Stimulated activated CD8-positive, alpha-beta memory T cell treated with anti-CD3 and anti-CD28 coated beads, Interleukin-12 subunit alpha, Interleukin-12 subunit beta, amount 100 ng/mL, for 24 hours (primary cell): ENCODE measurements around the gene ANK2.
A peak's percentile ranks its signal among the peaks of the same experiment; 100 is the strongest.

Experiments used
- DNase-seq: peaks from one replicate; pipeline ENCODE4 v3.0.0-alpha.2; 2020; ENCODE audit errors: extremely low read depth

ANK2 gene

GRCh38 chr4:113339430-113339813, 290.0 kb downstream of the ANK2 start:
- DNase-seq, result no peak

DNA sequence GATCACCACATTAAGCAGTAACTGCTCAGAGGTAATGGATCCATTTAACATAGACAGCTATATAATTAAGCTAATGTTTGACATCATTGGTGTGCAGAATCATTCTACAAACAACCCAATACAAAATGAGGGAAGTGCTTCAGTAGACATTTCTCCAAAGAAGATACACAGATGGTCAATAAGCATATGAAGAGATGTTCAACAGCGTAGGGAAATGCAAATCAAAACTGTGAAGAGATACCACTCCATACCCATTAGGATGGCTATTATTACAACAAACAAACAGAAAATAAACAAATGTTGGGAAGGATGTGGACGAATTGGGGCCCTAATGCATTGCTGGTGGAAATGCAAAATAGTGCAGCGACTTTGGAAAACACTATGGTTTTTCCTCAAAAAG, 294.6 kb downstream of the ANK2 start:
- no peak for DNase-seq

DNA sequence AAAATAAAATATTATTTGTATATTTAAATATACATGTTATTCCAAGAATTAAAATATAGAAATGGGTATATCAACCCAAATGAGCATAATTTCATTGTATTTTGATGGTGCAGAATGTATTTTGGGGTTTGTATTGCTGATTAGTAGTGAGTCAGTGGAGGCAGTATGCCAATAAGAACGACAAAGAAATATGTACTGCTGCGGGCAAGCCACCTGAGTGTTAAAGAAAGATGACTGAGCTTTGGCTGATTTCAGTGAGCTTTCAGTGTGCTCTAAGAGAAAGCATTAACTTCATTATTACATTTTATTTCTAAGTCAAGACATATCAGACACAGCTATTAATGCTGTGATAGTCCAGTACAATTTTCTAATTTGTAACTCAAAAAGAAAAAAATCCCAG, 297.8 kb downstream of the ANK2 start:
- no peak for DNase-seq

DNA sequence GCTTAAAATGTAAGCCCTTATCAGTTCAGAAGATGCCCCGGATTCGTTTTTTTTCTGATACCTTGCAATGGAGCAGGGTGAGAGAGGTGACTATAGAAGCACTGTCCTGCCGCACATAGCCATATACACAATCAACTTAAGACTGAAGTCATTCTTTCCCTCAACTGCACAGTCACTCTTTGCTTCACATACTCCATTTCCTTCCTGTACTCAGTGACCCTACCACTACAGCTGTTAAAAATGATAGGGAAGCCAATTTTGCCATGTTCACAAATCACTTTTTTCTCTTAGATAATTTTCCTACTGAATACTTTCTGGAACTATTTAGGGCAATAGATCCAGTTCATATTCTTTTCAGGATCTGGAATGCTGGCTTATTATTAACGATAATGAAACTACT, 300.0 kb downstream of the ANK2 start:
- no peak for DNase-seq

DNA sequence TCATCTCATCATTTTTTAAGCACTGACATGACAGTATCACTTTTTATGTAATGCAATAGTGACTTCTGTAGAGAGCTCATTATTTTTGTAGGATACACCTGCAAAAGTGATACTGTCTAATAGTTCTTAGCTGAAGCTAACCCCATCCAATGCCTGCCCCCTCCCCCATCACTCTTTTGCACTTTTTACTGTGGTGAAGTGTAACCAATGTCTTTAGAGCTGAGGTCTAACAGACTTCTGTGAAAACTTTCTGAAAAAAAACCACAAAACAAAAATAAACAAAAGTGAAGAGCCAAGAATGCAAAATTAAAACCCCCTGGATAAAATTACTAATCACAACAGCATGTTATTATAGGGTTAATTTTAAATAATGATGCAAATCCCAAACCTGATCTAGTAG, 301.1 kb downstream of the ANK2 start:
- DNase-seq, result no peak

DNA sequence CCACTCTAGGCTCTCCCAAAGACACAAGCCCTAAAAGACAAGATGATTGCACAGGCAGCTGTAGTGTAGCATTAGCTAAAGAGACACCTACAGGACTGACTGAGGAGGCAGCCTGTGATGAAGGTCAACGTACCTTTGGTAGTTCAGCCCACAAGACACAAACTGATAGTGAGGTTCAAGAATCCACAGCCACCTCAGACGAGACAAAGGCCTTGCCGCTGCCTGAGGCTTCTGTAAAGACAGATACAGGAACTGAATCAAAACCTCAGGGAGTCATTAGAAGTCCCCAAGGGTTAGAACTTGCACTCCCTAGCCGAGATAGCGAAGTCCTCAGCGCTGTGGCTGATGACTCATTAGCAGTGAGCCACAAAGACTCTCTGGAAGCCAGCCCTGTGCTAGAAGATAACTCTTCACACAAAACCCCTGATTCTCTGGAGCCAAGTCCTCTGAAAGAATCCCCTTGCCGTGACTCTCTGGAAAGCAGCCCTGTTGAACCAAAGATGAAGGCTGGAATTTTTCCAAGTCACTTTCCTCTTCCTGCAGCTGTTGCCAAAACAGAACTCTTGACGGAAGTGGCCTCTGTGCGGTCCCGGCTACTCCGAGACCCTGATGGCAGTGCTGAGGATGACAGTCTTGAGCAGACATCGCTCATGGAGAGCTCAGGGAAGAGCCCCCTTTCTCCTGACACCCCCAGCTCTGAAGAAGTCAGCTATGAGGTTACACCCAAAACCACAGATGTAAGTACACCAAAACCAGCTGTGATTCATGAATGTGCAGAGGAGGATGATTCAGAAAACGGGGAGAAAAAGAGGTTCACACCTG, 306.3 kb downstream of the ANK2 start:
- DNase-seq, result peak; percentile 53

- no peak for DNase-seq
Measured at GRCh38 chr4:113356453-113356852, 307.0 kb downstream of the ANK2 start.

- no peak for DNase-seq
Measured at GRCh38 chr4:113358784-113359183, 309.3 kb downstream of the ANK2 start.

DNA sequence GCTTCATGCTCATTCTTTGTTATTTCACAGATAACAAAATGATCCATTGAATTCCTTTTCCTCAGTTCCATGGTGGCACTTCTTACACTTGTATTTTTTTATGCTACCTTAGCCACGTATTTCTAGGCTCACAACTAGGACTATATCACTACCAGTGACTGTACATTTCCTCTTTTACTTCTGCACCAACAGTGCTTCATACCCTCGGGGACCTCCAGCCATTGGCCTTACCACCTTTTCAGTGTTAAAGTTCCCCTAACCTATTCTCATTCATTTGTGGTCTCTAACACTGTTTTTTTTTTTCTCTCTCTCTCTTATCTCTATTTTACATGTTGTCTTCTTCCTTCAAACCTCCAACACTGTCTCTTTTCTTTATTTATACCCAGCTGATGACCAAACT, 315.9 kb downstream of the ANK2 start:
- no peak for DNase-seq

DNA sequence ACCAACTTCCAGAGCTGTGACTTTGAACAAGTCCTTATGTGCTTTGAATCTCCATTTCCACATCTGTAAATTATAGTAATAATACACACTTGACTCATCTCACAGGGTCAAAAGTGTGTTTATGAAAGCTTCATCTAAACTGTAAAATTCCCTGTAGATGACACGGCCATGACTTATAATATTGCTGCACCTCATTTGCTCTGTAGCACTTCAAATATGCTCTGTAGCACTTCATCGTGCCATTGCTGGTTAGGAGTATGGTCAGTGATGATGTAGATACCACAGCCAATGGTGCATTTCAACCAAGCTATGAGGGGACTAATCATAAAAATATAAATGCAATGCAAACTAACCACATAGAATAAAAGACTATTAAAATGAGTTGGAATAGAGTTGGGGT, 318.6 kb downstream of the ANK2 start:
- no peak for DNase-seq

GRCh38 chr4:113371111-113371510, 321.7 kb downstream of the ANK2 start:
- no peak for DNase-seq

GRCh38 chr4:113375964-113376666, 326.7 kb downstream of the ANK2 start:
- DNase-seq, result no peak

GRCh38 chr4:113378836-113379235, 329.4 kb downstream of the ANK2 start:
- no peak for DNase-seq

- no peak for DNase-seq
Measured at GRCh38 chr4:113382704-113383103, 333.3 kb downstream of the ANK2 start.

DNA sequence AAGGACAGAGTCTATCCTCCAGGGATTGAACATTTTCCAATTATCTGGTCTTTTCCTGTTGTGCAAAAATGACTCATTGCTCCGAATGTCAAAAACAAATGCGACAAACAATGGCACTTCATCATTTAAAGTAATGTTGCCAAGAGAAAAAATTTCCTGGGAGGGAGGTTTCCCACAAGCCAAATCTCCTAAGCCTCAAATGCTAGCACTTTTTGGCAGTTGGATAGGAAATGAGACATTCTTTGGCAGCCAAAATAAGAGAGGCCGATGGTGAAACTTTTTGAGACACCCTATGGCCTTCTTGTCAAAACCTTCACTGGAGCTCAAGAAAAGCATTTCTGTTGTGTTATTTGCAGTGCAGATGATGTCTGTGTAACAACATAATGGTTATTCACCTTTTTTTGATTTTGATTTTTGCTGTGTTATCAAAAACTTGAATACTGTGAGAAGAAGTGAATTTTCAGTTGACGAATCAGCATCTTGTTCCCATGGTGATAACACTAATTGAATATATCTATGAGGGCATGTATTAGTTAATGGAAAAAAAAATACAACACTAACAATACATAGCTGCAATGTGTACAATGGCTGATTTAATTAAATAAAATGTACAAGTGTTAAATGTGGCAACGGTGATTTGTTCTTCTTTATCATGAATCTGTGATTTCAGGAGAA, 333.8 kb downstream of the ANK2 start:
- no peak for DNase-seq

DNA sequence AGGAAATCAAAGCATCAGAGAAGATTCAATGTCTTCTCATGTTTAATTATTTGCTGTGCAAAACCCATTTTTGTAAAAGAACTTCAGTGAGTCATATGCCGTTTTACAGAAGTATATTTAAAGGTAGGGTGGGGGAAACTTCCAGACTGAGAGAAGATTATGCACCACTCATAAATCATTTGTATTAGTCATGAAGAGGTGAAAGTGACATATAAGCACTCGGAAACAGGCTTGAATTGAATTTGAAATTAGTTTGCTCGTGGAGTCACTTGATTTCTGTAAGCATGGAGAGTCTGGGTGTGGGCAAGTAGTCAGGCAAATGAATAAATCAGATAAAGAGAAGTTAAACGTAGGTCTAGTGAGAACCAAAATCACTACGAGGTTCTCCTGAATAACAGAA, 335.1 kb downstream of the ANK2 start:
- no peak for DNase-seq

DNA sequence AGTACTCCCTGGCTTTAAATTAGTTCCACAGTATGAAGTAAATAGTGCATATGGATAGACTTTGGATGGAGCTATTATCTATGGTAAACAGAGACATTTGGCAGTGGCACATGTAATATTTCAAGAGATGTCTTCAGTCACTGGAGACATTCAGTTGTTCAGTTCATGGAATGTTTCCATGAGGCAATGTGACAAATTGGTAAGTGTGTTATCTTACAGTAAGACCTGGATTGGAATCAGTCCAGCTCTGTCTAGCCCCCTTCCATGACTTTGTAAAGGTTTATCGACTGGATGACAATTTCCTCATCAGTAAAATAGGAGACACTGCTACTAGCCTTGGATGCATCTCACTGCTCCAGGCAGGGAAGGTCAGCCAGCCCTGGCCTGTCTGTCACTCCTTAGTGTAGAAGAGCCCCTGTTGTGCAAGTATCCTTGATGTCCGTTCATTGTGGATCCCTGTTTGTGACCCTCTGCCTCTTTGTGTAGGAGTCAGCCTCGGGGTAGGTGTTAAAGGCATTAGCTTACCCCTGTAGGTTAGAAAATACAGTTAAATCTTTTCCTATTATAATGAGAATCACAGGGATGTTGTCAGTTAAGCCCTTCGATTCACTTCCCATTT, 335.9 kb downstream of the ANK2 start:
- no peak for DNase-seq

DNA sequence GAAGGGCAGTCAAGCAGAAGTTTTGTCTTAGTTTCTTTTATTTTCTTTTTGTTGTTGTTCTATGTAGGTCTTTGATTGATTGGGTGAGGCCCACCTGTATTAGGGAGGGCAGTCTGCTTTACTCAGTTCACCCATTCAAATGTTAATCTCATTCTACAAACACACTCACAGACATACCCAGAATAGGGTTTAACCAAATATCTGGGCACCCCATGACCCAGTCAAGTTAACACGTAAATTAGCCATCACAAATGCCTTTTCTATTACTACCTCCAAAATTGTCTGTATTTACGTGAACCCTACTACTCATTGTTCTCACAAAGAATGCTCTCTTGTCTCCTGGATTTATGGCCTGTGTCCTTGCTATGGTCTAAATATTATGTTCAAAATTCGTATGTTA, 339.7 kb downstream of the ANK2 start:
- no peak for DNase-seq

DNA sequence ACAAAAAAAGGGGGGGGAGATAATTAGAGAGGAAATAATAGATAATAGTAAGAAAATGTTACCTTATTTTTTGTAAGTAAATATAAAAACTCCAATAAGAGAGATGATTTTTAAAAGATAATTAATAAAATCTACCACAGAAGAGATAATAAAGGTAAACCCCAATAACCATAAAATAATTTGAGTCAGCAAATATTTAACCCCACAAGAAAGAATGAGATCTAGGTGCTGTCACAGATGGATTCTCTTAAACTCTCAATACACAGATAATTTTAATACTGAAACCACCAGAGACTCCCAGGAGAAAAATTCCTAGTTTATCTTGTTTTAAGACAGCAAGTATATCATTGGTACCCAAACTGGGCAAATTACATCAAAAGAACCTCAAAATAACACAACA, 341.4 kb downstream of the ANK2 start:
- DNase-seq, result no peak

- no peak for DNase-seq
Measured at GRCh38 chr4:113394108-113394729, 344.8 kb downstream of the ANK2 start.

DNA sequence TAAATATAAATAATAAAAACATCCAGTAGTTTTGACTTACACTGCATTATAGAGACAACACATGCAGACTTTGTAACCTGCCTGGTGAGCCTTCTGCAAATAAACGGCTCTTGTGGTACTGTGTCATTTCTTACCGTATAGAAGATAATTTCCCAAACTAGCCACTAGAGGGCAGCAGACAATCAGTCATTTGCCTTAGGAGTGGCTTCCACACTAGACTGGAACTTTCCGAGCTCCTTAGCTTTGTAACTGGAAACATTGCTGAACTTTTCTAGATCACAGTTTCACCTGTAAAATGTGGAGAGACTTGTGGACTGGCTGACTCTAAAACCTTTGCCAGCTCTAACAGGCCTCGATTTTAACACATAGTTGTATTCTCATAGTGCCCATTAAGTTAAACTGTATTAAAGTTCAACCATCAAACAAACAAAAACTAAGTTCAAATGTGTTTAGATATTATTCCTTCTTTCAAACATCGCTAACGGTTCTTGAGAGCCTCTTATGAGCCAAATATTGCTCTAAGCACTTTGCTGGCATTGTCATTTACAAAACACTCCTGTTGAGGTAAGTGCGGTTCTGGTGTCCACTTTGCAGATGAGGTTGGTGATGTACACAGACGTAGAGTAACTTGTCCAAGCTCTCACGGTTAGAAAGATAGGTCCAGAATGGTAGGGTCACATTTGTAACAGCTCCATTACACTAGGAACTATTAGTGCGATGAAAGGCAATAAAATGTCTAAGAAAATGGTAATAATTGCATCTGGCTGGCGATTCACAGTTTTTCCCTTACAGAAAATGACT, 345.5 kb downstream of the ANK2 start:
- DNase-seq, result peak; percentile 19
